NCI-H128 (cell line): ENCODE data around the gene CRACDL.

Source experiments
- DNase-seq: peaks from one replicate; lab custom pipeline; 2025; ENCODE audit not compliant: unreplicated experiment; lab: John Stamatoyannopoulos, UW

CRACDL gene

DNA sequence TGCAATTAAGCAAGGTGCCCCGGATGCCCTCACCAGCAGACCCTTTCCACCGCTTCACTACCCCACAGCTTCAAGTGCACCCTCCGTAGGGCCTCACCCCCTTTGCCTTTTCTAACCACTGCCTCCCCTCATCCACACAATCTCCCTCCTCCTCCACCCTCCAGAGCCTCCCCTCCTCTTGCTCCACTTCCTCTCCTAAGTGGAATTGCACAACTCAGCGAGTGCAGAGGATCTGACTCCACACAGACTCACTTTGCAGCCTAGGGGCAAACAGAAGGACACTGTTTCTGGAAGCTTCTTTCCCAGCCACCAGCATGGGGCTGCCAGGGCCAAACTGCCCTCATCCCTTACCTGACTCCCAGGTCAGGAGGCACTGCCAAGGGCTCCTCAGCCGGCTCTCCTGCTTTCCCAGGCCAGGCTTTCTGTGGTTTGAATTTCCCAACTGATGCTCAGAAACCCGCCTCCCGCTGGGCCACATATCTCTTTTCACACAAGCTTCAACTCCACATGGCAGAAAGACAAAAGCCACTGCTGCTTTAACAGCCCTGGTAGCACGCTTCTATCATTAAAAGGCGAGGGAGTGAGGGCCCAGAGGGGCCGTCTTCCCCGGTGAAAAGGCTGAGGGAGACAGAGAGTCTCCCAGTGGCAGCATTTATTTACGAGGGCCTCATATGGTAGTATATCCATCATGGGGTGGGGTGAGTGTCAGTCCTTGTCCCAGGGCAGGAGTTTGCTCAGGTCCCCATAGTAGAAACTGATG is 130.4 kb downstream of the CRACDL start:
- no peak for DNase-seq

DNA sequence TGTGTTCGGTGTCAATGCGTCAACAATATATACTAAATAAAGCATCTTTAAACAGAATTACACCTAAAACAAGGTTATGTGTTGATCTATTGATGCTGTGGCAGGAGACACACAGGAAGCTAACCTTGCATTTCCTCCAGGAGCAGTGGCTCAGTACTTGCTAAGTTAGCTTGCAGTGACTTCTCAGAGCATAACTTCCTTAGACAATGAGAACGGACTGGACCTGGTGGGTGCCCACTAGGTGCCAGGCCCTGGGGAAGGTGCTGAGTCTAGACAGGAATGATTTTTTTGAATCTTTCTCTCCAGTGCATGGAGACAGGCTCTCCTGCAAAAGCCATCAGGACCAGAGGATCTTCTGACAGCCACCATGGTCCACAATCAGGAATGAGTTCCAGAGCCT is 131.3 kb downstream of the CRACDL start:
- no peak for DNase-seq

DNA sequence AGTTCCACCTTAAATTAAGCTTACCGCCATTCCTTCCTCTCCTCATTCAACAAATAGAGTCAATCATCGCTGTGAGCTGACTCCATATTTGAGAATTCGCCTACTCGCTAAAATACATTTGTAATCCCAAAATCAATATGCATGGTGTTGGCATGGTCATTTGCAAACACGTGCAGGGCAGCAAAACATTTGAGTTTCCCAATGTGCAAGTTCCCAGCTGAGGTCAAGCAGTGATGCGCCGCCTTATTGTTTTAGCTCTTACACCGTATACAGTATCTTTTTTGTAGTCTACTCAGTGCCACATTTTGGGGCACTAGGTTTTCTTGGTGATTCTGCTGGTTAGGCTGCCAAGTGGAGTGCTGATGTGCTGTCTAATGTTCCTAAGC is 131.8 kb downstream of the CRACDL start:
- no peak for DNase-seq

DNA sequence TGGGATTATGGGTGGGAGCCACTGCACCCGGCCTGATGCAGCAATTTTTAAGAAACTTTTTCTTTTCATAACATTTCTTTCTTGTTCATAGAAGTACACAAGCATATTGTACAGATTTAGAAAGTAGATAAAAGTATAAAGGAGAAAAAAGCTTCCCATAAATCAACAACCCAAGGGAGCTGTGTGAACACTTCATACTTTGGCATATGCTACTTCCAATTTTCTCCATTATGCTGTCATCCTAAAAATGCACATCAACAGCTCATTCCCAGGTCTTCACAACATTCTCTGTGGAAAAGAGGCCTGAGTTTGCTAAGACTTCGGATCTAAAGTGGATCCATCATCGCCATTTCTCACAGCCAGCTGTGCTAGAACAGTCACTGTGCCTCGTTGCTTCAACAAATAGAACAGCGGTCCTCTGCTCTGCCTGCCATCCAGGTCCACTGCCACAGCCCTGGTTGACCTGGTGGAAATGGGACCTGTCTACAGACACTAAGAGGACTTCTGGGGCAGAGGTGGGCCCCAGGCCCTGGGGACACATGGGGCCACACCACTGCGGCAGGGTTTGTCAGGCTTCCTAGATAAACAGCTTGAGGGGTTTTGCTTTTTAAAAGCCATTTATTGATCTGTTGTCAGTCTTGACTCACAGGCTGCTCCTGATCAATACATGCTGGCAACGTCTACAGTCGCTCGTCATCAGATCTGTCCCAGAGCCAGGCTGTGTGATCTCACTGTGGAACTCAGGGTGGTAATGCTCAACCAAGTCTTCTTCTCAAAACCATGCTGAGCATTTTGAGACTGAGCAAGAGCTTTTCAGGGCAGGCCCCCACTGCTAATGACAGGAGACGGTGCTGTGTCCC is 132.4 kb downstream of the CRACDL start:
- DNase-seq, result no peak

DNA sequence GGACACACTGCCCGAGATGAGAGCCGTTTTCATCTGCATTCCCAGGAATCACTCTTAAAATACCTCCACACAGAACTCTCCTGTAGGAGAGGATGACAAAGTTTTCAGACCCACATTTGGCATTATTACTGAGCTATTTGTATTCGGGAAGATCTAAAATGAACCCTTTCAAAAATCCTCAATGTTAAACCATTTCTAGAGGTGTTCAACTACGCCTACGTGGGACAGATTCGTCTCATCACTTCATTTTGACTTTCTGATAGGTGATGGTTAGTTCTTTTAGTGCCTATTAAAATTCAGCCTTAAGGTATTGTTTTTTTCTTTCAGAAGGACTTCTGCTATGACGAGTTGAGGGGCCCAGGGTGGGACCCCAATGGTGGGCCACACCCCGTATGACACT is 133.7 kb downstream of the CRACDL start:
- no peak for DNase-seq

DNA sequence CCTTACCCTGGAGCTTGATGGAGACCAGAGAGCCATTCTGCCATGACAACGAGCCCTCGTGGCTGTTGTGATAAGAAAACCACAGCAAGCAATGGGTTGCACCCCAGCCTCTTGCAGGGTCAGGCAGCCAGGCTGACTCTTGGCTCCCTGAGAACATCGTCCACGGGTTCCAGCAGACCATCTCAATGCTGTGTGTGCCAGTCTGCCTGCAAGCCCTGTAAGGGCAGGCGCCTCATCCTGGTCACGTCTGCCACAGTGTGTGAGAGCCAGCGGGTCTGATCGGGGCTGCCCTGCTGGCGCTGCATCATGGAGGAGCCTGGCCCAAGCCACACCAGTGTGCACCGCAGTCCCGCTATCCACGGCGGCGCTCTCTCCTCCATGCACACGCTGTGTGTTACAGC is 134.1 kb downstream of the CRACDL start:
- DNase-seq, result no peak

- DNase-seq, result no peak
These were observed 134.7 kb downstream of the CRACDL start for GRCh38 chr2:98801286-98801685.

DNA sequence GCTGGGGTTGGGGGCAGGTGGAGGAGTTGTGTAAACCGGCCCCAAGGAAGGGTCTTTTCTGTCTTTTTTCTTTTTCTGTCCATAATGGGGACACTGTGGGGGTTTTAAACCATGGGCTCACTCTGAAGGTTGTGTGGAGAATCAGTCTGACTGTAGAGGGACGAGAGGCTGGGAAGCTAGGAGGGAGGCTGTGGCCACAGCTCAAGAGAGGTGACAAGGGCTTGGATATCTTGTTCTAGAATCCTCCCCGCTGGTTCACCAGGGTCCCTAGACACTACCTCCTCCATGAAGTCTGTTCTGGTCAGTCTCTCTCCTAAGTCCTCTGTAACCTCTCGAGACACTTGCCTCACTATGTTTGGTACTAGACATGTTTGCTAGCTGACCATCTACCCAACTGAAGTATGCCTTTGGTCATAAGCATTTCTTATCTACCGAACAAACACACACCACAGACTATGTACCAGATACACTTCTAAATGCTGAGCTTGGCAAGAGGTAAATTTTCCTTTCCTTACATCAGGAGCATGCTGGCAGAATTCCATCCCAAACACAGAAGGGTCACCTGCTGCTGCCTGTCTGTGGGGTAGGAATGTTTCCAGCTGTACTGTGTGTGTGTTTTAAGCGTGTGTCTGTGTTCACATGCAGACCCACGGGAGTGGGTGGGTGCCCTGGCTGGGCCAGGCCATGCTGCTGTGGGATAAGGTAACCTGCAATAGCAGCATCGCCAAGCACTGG is 135.5 kb downstream of the CRACDL start:
- DNase-seq, result no peak

DNA sequence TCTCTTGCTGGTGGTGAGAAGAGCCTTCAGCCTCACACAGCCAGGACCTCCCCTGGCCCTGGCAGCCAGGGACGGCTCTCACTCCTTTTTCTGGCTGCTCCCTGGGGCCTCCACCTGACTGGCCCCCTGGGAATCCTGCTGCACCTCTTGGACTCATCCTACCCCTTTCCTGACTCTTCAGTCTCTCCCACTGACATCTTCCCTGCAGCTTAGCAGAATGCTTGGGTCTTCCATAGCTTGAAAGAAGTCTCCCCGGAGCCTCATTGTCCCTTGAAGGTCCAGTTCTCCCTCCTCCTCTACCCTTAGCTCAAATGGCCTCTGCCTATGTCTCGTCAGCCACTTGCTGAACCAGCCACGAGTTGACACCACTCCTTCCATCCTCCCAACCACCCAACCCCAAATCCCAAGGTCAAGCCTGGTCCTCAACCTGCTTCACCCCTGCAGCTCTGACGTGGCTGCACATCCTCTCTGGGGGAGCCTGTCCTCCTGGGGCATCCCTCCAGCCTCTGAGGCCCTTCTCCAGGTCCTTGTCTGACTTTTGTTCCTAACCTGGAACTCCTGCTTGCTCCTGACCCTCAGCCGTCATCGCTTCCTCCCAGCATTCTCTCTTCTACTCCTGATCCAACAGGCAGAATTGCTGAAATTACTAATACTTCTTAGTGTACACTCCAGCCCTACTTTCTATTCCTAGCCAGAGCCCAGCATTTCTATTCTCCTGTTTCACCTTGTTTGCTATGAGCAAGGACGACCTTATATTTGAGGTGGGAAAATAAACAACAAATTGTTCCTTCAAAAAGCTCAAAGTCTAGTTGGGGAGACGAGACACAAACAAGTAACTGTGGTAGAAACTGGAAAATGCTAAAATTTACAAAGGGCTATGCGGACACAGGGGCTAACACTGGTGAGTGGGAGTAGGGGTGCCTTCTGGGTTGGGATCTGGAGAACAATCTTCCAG is 136.4 kb downstream of the CRACDL start:
- DNase-seq, result no peak

- no peak for DNase-seq
These were observed 139.1 kb downstream of the CRACDL start for GRCh38 chr2:98796775-98797544.

DNA sequence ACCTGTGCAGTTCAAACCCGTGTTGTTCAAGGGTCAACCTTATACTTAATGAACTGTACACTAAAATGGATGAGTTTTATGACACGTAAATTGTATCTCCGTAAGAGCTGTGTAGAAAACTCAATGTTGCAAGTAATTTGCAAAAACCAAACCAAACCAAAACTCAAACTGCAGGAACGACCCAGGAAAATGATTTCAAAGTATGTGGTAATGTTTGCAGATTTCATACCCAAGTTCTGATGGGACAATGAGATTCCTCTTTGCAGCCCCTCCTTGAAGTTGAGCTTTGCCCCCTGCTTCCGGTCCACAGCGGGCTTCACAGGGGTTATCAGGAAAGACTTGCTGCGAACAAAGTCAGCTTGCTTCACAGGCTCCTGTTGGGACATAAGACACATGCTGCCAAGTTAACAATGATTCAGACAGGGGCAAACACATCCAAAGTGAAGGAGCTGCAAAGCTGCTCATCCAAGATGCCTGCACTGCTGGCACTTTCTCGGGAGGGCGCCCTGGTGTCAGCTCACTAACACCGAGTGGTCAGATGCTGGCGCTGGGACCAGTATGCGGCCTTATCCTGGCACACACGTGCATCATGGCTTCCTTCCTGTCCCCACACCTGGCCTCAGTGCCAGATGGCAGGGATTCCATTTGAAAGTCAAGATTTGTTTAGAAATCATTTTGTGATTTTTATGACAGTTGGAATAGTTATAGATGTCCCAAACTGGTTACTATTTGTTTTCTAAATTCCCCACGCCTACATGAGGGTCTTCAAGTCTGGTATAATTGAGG is 139.9 kb downstream of the CRACDL start:
- DNase-seq, result no peak

DNA sequence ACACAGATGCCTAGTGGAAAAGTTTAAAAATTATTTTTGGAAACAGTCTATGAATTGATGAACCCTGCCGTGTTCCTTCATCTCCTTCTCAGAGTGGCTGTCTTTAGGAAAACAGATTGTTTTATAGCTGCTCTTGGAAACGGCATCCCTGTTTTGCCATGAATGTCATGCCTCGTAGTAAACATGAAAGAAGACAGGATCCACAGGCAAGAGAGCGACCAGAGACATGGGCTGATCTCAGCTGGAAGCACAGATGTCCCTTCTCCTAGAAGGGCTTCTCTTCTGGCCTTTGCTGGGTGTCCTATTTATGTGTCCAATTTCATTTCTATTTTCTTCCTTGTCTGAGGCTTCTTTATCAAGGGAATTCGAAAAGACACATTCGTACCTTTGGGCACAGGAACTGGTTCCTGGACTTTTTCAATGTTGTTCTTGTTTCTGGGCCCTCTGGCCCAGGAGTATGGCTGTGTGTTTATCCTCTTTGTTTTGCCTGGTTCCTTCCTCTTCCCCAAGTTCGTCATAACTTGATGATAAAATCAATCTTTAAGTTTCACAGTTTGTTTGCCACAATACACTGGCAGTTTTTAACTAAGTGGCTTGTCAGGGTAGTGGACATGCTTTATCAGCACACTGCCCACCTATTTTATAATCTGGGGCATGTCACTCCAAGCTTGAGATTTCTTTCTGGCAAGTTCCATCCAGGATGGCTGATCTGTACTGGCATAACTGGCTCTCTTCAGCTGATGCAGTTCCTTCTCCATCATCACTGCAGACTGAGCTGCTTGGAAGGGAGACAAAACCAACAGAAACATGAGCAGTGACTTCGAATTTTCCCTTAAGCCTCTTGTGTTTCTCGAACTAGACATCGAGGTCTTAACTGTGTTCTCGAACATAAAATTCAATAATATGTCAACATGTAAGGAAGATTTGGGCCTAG is 141.9 kb downstream of the CRACDL start:
- DNase-seq, result no peak

DNA sequence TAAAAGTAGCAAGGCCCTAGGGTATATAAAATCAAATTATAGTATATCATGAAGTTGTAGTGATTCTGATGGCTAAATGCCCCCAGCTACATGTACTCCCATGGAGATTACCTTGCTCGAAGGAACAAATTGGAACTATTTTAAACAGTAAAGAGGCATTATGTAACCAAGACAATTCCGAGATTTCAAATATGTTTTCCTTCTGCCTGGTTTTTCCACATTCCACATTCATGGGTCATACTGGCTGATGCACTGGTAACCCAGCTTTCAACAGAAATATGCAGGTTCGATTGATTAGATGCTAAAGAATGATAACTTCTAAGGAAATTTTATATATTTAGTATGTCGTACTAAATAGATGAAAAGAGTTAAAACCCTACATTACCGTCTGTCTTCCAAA is 142.8 kb downstream of the CRACDL start:
- DNase-seq, result no peak

GRCh38 chr2:98790221-98790620 is 145.8 kb downstream of the CRACDL start:
- no peak for DNase-seq

DNA sequence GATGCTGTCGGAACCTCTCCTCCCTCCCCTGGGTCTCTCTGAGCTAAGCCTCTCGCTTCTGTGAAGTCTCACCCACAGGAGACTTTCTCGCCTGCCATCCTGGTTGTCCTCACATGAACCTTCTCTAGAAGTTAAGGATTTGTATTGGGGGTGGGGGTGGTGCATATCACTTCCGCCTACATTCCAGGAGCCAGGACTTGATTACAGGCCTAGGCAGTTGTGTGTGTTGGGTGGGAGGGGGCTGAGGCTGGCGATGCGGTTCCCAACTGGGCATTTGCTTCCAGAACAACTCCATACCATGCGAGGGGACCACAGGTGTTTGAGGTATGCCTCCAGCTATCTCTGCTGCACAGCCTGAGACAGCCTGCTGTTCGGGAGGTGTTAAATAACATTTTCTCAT is 148.3 kb downstream of the CRACDL start:
- DNase-seq, result no peak

DNA sequence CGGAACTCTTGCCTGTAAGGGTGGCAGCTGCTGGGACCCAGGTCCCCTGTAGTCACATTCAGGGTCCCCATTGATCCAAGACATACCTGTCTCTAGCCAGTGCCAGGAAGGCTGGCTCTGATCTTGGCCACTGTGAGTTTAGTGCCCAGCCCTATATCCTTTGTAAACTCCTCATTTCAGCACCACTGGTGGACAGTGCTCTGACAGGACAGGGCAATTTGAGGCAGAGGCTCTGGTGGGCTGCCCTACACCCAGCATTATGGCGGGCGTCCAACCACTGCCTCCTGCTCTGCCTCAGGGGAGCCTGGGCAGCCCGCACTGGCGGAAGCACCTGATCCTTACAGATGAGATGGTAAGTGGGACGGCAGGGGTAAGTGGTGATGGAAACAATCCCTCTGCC is 149.8 kb downstream of the CRACDL start:
- DNase-seq, result no peak

GRCh38 chr2:98782570-98782969 is 153.5 kb downstream of the CRACDL start:
- DNase-seq, result no peak

DNA sequence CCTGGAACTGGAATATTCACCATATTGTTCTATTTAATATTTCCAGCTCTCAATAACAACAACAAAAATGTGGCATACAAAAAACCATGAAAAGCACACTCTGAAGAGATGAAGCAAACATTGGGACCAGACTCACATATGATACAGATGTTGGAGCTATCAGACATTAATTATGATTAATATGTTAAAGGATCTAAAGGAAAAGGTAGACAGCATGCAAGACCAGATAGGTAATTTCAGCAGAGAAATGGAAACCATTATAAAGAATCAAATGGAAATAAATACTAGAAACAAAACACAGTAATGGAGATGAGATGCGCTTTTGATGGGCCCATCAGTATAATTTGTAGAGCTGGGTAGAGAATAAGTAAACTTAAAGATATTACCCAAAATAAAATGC is 154.2 kb downstream of the CRACDL start:
- no peak for DNase-seq
